Activated CD4-positive, CD25-positive, alpha-beta regulatory T cell (primary cell): ENCODE results near the gene GCM1.
"Not testable (repeated sequence)": the region's sequence is repeated elsewhere in the genome, so short reads cannot be mapped to it uniquely, and the experiment has no call there.

Source experiments
- DNase-seq, 4 experiments: peaks; one replicate each; lab custom pipeline; 2025; lab: John Stamatoyannopoulos, UW

The GCM1 gene, protein sequence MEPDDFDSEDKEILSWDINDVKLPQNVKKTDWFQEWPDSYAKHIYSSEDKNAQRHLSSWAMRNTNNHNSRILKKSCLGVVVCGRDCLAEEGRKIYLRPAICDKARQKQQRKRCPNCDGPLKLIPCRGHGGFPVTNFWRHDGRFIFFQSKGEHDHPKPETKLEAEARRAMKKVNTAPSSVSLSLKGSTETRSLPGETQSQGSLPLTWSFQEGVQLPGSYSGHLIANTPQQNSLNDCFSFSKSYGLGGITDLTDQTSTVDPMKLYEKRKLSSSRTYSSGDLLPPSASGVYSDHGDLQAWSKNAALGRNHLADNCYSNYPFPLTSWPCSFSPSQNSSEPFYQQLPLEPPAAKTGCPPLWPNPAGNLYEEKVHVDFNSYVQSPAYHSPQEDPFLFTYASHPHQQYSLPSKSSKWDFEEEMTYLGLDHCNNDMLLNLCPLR

DNA sequence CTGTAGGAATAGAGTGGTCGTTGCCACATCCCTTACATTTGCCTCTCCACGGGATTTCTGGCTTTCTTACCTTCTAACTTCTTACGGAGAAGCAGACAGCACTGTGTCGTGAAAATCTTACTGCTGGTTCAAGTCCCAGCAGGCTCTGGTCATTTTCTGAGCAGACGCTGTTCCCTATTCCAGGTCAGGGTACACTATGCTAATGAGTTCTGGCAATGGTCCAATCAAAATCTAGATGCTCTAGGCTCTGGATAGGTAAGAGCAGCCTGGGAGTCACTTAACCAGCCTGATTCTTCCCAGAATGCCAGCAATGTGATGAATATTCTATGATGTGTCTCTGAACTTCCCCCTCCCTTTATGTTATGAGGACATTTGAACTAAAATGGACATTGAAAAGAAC lies at the start of gene GCM1:
GCM1 (minus strand) TSS at position 158 of the 400 bp plus-strand sequence. CDS start 3,209 bp downstream, outside the sequence.
- DNase-seq: no peak

DNA sequence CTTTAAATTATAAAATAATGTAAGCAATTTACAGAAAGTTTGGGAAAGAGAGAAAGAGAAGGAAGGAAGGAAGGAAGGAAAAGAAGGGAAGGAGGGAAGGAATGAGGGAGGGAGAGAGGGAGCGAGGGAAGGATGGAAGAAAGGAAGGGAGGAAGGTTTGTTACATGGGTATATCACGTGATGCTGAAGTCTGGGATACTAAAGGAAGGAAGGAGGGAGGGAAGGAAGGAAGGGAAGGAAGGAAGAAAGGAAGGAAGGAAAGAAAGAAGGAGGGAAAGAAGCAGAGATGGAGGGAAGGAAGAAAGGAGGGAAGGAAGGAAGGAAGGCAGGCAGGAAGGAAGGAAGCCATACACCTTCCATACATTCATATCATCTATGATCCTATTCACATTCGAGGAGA lies 48.9 kb upstream of the GCM1 start:
- no peak for DNase-seq

DNA sequence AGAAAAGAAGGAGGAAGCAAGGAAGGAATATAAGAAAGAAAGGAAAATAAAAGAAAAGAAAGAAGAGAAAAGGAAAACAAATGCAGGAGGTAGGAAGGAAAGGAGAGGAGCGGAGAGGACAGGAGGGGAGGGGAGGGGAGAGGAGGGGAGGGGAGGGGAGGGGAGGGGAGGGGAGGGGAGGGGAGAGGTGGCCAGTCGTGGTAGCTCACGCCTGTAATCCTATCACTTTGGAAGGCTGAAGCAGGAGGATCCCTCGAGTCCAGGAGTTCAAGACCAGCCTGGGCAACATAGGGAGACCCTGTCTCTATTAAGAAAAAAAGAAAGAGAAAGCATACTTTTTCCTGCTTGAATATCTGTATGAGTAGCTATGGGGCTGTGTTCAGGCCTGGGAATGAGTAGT lies 46.4 kb upstream of the GCM1 start:
- DNase-seq: no peak

DNA sequence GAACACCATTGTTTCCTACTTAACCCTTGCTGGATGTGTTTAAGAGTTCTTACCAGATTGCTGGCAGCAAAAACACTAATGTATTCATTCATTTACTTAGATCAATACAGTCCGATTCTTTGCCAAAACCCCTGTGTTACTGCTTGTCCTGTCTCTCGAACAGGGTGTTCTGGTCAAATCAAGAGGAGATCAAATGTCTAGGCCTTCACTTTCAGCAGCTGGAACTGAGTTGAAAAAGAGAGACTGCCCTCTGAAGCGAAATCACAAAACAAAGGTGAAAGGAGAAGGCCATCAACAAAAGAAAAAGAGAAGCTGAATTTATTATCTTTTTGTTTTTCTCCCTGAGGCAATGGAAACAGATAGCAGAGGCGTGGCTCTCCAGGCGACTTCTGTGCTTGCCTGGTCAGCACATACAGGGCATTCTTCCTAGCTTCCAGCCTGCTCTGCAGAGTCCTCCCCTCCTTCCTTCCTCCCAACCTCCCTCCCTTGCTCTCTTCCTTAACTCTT lies 44.1 kb upstream of the GCM1 start:
- DNase-seq: no peak

DNA sequence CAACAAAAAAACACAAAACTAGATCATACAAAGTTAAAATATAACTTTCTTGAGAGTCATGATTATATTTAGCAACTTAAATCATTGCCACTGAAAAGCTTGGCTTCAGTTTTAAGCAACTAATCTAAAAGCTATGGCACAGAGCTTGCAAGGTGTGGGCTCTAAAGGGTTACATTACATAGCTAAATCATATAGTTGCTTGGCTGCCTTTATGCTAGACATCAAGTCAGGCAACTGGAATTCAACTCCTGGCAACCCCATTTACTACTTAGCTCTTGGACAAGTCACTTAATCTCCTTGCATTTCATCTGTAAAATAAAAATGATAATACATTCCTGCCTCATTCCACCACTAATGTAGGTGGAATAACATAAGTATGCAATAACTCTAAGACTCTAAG lies 40.9 kb upstream of the GCM1 start:
- DNase-seq: no peak

DNA sequence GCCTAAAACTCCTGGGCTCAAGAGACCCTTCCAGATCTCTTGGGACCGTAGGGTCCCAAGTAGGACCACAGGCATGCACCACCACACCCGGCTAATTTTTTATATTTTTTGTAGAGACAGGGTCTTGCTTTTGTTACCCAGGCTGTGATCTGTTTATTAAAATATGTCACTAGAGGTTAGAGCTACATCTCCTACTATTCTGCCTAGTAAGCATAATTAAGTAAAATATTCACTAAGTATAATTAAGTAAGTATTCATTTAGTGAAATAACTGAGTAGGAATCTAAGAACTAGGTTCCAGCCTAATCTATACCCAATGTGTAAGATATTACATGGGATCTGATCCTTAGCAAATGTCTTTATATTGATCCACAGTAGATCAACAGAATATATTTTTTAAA lies 40.2 kb upstream of the GCM1 start:
- DNase-seq: no peak

DNA sequence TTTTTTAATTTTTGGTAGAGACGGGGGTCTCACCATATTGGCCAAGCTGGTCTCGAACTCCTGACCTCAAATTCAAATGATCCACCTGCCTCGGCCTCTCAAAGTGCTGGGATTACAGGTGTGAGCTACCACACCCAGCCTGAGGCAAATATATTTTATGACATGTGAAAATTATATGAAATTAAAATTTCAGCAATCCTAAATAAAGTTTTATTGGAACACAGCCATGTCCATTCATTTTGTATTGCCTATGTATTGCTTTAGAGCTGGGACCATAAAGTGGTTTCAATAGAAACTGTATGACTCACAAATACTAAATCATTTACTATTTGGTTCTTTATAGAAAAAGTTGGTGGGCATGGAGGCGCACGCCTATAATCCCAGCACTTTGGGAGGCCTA lies 32.0 kb upstream of the GCM1 start:
- DNase-seq: no peak

DNA sequence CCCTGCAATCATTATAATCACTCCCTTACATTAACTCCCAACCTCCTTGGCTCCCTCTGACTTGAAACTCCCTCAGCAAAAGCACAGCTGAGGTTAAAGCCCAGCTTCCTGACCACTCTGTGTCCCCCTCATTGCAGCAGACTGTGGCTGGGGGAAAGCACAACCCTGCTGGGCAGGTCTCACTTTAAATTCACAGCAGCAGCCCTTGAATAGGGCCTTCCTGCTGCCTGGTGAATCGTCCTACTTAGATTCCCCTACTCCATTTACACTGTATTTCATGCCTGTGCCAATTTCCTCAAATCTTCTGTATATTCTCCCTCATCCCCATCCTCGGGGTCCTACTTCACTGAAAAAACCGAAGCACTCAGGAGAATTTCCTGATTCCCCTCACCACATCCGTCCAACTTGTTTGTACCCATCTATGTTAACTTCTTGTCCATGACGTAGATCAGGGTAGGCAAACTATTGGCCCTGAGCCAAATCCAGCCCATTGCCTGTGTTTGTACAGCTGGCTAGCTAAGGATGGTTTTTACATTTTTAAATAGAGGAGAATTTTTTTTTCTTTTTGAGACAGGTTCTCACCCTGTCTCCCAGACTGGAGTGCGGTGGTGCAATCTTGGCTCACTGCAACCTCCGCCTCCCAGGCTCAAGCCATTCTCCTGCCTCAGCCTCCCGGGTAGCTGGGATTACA lies 31.5 kb upstream of the GCM1 start:
- peak in 2 of 4 experiments; percentile 4 to 5 for DNase-seq

DNA sequence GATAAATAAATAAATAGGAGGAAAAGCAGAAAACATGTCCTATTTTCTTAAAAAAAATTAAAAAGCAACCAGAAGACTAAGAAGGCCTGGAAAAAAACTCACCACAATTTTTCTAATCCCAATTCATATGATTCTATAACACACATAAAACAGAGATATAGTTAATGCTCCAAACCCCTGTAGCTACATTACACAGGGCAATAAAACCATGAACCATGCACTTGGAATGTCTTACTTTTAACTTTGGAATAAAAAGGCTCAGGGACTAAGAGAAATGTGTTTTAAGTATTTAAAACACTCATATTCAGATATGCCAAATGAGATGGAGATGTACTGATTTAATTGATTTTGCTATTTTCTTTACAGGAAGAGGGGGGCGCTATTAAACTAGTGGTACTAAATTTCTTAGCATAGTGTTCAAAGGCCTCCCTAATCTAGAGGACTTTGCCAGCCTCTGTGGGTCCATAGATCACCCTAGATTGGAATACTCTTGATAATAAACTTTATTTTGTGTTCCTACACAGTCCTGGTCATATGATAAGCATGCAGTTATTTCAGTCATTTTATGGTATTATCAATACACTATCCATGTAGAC lies 30.3 kb upstream of the GCM1 start:
- DNase-seq: no peak

DNA sequence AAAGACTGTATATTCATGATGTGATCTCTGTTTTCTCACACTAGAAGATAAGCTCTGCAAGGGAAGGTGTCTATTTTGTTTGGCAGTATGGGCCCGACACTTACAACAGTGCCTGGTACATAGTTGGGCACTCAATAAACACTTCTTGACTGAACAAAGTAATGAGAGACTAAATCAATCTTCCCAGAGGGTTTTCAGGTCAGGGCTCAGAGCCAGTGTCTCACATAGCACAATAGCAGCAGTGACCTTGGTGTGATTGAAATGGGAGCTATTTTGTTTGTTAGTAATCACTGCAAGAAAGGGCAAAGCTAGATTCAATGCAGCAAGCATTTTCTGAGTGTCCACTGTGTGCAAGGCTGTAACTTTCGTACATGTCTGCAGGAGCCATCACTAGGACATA lies 26.4 kb upstream of the GCM1 start:
- no peak for DNase-seq

DNA sequence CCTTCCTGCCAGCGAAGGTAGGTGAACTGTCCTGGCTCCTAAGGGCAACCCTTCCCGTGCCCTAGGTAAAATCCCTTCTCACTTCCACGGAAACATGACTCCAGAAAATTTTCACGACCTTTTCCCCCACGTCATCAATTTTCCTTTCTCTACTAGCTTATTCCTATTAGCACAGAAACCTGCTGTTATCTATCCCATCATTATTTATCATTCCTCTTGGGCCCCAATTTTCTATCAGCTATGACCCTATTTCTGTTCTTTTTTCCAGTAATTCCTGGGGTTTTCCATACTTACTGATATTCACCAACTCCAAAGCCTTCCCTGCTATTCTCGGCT lies 23.8 kb upstream of the GCM1 start:
- DNase-seq: no peak

DNA sequence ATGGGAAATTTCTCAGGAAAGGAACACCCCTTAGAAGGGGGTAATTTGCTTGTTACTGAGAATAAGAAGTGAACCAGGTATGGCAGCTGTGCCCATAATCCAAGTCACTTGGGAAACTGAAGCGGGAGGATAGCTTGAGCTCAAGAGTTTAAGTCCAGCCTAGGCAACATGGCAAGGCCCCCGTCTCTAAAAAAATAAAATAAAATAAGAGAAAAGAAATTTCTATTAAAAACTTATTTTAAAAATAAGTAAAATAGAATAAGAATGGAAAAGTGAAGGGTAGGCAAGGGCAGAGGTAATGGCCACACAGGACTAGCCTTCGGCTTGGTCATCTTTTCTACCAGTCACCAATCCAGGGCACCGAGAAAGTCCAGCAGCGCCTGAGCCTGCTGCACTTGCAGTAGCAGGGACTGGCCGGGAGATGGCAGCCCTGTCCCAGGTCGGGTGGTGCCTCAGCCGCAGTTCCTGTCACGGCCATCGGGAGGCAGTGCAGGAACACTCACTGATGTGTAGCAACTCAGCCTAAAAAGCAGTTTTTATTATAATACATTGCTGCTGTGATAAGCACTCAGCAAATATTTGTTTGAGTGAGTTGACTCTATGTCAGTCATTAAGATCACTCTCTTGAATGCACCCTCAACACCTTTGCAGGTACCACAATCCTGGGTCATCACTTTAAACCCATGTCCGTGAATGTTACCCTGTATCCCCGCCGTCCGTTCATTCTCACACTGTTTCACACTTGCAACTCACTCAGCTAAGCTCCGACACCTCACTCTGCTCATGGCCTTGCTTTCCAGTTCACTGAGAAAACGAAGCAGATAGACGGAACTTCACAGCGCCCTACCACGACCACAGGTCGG lies 23.2 kb upstream of the GCM1 start:
- DNase-seq: peak; percentile 80 to 92 (median 86)

DNA sequence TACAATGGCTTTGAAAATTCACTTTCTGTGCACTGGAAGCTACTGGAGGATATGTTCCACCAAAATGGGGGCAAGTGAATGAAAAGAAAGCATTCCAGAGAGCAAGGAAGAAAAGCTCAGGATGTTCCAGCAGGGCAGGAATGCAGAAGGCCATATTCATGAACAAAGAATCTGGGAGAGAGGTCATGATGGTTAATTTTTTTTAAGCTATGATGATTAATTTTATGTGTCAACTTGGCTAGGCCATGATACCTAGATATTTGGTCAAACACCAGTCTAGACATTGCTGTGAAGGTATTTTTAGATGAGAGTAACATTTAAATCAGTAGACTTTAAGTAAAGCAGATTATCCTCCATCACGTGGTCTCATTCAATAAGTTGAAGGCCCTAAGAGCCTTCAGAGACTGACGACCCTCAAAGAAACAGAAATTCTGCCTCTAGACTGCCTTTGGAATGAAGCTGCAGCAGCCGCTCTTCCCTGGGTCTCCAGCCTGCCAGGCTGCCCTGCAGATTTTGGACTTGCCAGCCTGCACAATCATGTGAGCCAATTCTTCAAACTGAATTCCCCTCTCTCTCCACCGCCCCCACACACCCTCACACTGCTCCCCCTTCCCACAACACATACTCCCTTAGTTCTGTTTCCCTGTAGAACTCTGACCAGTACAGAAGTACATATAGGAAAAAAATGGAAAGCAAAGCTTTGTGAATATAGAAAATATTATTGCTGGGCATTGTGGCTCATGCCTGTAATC lies 20.1 kb upstream of the GCM1 start:
- DNase-seq: no peak

DNA sequence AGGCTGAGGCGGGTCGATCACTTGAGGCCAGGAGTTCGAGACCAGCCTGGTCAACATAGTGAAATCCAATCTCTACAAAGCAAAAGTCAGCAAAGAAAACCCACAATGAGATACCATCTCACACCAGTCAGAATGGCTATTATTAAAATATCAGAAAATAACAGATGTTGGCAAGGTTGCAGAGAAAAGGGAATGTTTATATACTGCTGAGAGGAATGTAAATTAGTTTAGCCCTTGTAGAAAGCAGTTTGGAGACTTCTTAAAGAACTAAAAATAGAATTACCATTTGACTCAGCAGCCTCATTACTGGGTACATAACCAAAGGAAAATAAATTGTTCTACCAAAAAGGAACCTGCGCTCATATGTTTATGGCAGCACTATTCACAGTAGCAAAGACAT lies 16.7 kb upstream of the GCM1 start:
- DNase-seq: no peak

DNA sequence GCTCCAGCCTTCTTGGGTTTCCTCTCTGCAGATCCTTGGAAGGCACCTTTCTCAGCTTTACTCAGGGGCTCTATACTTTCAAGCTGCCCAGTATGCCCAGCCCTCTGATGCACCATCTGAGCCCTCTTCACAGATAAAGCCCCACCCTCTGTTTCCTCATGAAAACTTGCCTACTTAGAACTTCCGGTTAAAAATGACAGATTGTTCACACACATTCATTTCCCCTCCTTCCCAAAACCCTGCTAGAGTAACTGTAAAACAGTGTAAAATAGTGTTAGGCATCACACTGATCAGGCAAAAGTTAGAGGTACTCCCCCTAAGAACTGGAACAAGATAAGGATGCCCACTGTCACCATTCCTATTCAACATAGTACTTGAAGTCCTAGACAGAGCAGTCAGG lies 14.0 kb upstream of the GCM1 start:
- no peak for DNase-seq

DNA sequence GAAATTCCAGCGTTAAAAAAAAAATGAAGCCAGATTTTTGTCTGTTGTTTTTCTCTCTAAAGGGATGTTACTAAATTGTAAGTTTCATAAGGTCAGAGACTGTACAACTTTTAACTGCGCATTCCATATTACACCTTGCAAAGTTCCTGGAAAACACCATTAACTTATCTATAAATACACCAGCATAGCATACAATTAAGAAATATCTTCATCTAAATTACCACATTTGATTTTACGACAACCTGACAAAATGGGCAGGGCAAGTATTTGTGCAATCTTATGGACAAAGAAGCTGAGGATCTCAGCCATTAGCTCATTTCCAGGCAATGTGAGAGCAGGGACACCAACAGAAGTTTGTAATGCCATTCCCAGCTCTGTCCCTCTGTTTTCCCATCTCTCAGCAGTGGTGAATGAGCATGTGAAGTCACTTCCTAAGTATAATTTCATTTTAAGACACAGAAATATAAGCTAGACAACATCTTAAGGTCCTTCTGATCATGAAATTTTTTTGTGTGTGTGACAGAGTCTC lies 12.9 kb upstream of the GCM1 start:
- no peak for DNase-seq

DNA sequence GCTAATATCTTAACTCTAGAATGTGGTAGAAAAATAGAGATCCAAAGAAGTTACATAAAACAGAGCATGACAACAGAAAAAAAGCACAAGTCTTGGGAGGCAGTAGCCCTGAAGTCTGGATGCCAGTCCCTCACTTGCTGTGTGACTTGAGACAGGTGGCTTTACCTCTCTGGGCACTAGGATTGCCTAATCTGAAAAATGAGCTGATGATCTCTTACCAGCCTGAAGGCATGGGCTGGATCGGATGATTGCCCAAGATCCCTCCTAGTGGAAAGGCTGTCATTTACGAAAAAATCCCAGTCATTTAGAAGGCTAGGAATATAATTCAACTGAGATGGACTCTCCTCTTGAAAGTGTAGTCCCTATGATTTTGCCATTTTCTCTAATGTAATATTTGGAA lies 10.9 kb upstream of the GCM1 start:
- DNase-seq: no peak

DNA sequence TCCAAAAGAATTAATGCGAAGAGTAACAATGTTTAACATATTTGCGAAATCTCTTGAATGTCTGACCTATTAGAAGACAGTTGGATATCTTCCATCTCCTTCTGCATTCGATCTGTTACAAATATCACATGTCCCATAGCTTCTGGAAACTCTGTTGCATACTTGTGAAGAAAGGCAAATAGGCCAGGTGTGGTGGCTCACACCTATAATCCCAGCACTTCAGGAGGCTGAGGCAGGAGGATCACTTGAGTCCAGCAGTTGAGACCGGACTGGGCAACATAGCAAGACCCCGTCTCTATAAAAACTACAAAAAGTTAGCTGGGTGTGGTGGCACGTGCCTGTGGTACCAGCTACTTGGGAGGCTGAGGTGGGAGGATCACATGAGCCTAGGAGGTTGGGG lies 9.4 kb upstream of the GCM1 start:
- not testable (repeated sequence) for DNase-seq

DNA sequence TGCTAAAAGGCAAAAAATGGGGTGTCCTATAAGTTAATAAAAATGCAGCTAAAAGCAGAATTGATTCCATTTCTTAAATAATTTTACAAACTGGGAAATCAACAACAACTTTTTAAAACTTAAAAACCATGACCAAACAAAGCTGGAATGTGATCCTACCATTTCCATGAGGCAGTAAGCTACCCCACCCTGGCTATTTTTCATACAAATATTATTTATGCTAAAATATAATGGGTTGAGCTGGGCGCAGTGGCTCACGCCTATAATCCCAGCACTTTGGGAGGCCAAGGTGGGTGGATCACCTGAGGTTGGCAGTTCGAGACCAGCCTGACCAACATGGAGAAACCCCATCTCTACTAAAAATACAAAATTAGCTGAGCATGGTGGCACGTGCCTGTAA lies 6.6 kb upstream of the GCM1 start:
- DNase-seq: not testable (repeated sequence)

DNA sequence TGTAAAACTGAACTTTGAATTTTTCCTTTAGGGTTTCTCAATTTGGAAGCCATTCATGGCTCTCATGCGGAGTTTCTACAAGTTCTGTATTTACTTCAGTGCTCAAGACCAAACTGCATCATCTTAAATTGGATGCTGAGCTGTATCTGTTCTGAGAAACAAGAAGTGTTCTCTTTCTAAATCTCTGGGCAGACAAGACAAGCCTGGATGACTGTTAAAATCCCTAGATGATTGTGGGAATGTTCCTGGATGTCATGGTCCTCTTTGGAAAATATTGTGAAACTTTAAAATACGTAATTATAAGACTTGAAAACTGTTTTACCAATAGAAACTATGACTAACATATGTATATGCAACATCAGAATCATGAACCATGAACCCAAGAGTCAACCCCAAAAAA lies 6.2 kb upstream of the GCM1 start:
- no peak for DNase-seq

DNA sequence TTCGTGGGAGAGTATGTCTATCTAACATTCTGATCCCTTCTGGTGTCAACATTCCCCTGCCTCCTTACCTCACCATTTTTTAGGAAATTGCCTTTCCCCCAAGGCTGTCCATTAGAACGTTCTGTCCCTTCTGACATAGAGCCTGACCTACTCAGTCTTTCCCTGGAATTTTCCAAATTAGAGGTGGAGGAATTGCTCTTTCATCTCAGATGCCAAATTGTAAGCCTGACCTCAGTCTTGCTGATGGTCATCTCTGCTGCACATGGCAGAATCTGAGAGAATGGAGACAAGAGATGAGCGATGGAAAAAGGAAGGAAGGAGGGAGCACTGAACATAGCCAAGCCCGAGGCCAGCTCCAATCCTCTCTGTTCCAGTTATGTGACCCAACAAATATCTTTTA lies 5.4 kb upstream of the GCM1 start:
- no peak for DNase-seq
